Measurements from ENCODE around the gene UBA6. TPM values are rescaled to one million over a fixed set of nuclear protein-coding genes. Genes with fewer than 3 reads are reported as not detected.

UBA6 gene
- total and polyA plus RNA-seq, 8 donors = 57.6 to 80.9 (median 63.8) TPM

DNA sequence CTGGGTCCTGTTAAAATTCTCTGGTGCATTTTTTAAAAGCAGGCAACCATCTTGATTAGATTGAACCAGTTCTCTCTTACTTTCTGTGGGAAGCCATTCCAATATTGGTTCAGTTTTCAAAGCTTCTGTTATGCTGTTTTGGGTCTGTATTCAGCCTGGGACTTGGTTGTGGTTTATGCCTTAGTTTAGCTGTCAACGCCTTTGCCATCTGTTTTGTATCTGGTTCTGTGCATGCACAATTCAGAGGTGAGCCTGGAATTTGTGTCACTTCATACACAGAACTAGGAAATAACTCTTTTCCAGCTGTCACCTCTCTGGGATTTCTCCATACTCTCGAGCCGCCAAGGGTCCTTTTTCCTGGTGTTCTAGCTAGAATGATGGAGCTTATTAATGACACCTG lies 96.2 kb downstream of the UBA6 start:
- Histone ChIP-seq H3K4me3 (no peak overlapping the region), H3K27ac (no peak overlapping the region), H3K27me3 (no peaks in the 10 kb centered on the region), H3K4me1 (no peaks in the 10 kb centered on the region), H3K9me3 (peaks cover 0 to 1% of the 10 kb centered on the region in 2 donors), H3K36me3 (no peaks in the 10 kb centered on the region)
- no peak for ATAC-seq
- TF ChIP-seq, protein P1, sequence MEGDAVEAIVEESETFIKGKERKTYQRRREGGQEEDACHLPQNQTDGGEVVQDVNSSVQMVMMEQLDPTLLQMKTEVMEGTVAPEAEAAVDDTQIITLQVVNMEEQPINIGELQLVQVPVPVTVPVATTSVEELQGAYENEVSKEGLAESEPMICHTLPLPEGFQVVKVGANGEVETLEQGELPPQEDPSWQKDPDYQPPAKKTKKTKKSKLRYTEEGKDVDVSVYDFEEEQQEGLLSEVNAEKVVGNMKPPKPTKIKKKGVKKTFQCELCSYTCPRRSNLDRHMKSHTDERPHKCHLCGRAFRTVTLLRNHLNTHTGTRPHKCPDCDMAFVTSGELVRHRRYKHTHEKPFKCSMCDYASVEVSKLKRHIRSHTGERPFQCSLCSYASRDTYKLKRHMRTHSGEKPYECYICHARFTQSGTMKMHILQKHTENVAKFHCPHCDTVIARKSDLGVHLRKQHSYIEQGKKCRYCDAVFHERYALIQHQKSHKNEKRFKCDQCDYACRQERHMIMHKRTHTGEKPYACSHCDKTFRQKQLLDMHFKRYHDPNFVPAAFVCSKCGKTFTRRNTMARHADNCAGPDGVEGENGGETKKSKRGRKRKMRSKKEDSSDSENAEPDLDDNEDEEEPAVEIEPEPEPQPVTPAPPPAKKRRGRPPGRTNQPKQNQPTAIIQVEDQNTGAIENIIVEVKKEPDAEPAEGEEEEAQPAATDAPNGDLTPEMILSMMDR (IDR thresholded peaks at IDR 0.05) = no peak
- intact Hi-C loops (cut with DNase I) = no loop called here
- DNase-seq = no peak

DNA sequence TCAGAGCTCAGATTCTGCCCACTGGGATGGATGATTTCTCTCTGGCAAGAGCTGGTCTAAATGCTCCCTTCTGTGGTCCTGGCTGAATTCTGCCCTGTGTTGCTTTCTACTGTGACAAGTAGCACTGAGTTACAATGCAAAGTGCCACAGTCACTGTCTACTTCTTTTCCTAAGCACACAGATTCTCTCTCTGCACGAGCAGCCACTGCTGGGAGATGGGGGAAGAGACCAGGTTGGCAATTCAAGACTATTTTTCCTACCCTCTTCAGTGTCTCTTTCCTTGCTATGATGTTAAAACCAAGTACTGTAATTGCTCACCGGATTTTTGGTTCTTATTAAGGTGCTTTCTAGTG lies 97.0 kb downstream of the UBA6 start:
- intact Hi-C loops (cut with DNase I) = no loop called here
- Histone ChIP-seq H3K4me3 (no peak overlapping the region), H3K9me3 (no peaks in the 10 kb centered on the region), H3K36me3 (no peaks in the 10 kb centered on the region), H3K27me3 (no peaks in the 10 kb centered on the region), H3K4me1 (no peaks in the 10 kb centered on the region), H3K27ac (no peak overlapping the region)
- ATAC-seq (no peak), DNase-seq (no peak)
- TF ChIP-seq, protein P1 (IDR thresholded peaks at IDR 0.05) = no peak

DNA sequence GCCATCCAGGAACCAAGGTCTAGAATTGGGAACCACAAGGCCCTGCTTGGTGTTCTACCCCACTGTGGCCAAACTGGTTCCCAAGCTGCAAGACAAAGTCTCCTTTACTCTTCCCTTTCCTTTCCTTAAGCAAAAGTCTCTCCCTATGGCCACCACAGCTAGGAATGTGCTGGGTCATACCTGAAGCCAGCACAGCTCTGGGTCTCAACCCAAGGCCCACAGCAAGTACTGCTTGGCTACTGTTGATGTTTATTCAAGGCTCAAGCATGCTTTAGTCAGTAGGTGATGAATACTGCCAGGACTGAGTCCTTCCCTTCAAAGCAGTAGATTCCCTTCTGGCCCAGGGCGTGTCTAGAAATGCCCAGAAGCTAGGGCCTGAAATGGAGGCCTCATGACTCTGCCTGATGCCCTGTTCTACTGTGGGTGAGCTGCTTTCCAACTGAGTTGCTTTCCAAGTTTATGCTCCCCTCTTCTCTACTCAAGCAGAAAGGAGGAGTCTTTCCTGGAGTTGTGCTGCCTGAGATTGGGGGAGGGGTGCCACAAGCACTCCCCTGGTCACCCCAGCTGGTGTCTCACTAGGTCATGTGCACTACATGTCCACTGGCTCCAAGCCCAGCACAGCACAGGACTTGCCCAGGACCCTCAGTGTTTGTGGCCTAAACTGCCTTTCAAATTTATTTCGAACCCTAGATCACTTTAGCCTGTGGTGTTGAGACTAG lies 97.5 kb downstream of the UBA6 start:
- no peaks in the 10 kb centered on the region for H3K9me3 ChIP-seq
- intact Hi-C loops (cut with DNase I) = no loop called here
- DNase-seq = no peak
- no peaks in the 10 kb centered on the region for H3K27me3 ChIP-seq
- H3K4me3 ChIP-seq = no peak overlapping the region
- TF ChIP-seq, protein P1 (IDR thresholded peaks at IDR 0.05) = no peak
- no peak for ATAC-seq
- no peaks in the 10 kb centered on the region for H3K36me3 ChIP-seq
- H3K4me1 ChIP-seq = no peaks in the 10 kb centered on the region
- H3K27ac ChIP-seq = no peak overlapping the region

DNA sequence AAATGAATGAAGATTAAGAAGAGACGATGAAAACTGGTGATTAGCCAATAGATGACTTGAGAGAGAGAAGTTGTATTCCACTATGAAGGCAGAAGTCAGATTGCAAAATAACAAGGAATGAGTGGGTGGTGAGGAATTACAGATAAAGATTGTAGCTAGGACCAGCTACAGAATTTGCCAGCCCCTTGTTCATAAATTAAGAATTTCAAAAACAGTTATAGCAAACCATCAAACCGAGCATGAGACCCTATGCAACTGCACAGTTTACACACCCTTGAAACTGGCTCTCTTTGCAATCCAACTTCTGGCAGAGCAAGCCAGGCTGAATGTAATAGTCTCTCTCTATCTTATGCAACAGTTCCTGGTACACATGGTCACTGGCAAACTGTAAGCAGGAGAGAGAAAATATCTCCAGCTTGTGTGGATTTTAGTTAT lies 107.2 kb downstream of the UBA6 start:
- intact Hi-C loops (cut with DNase I) = no loop called here
- H3K36me3 ChIP-seq = no peaks in the 10 kb centered on the region
- TF ChIP-seq, protein P1 (IDR thresholded peaks at IDR 0.05) = no peak
- no peak overlapping the region for H3K27ac ChIP-seq
- H3K9me3 ChIP-seq = no peaks in the 10 kb centered on the region
- H3K4me3 ChIP-seq = no peak overlapping the region
- peak in 1 of 4 donors; percentile 2 for DNase-seq
- no peaks in the 10 kb centered on the region for H3K27me3 ChIP-seq
- H3K4me1 ChIP-seq = no peaks in the 10 kb centered on the region
- peak; percentile 55 for ATAC-seq

DNA sequence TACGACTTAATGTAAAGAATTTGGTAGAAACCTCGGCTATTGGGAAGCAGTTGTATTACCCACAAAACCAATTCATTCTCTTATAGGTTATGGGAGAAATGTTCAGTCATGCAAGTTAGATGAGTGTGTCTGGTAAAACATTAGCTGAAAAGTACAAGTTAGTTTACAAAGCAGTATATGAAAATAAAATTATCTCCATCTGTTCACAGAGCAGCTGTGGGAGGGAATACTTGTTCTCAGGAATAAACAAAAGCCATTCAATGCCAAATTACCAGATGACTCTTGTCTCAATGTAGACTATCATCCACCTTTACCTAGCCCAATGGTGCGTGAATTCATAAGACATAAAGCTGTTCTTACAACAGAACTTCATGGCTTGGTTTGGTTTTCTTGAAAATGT lies 113.8 kb downstream of the UBA6 start:
- intact Hi-C loops (cut with DNase I) = no loop called here
- no peak overlapping the region for H3K4me3 ChIP-seq
- ATAC-seq (no peak), DNase-seq (no peak)
- H3K9me3 ChIP-seq = no peaks in the 10 kb centered on the region
- H3K27me3 ChIP-seq = no peaks in the 10 kb centered on the region
- H3K4me1 ChIP-seq = no peaks in the 10 kb centered on the region
- TF ChIP-seq, protein P1 (IDR thresholded peaks at IDR 0.05) = no peak
- H3K36me3 ChIP-seq = no peaks in the 10 kb centered on the region
- no peak overlapping the region for H3K27ac ChIP-seq
